ENCODE results near the gene SPATC1L.

- no peak for TF ChIP-seq CTCF (IDR thresholded peaks at IDR 0.05)
- TF ChIP-seq POLR2A (IDR thresholded peaks at IDR 0.05): no peak
- TF ChIP-seq POLR2AphosphoS5 (IDR thresholded peaks at IDR 0.05): no peak
- no peak for TF ChIP-seq EP300 (IDR thresholded peaks at IDR 0.05)
These were observed 34.8 kb upstream of the SPATC1L start for GRCh38 chr21:46218906-46219590.

Measured in upper lobe of left lung (tissue), 4 donors.